ENCODE data around the gene SPNS3.

GRCh38 chr17:4525691-4526397 is 92.1 kb downstream of the SPNS3 start:
- TF ChIP-seq EZH2 (IDR thresholded peaks at IDR 0.05; ENCODE audit: low read length) = no peak
- TF ChIP-seq, protein P1, sequence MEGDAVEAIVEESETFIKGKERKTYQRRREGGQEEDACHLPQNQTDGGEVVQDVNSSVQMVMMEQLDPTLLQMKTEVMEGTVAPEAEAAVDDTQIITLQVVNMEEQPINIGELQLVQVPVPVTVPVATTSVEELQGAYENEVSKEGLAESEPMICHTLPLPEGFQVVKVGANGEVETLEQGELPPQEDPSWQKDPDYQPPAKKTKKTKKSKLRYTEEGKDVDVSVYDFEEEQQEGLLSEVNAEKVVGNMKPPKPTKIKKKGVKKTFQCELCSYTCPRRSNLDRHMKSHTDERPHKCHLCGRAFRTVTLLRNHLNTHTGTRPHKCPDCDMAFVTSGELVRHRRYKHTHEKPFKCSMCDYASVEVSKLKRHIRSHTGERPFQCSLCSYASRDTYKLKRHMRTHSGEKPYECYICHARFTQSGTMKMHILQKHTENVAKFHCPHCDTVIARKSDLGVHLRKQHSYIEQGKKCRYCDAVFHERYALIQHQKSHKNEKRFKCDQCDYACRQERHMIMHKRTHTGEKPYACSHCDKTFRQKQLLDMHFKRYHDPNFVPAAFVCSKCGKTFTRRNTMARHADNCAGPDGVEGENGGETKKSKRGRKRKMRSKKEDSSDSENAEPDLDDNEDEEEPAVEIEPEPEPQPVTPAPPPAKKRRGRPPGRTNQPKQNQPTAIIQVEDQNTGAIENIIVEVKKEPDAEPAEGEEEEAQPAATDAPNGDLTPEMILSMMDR (optimal IDR thresholded peaks at IDR 0.05 in 1 of 3, IDR thresholded peaks at IDR 0.05 in 1 of 3, conservative IDR thresholded peaks at IDR 0.05 in 1 of 3; ENCODE audit: extremely low read depth in 1 of 3, insufficient read depth in 2 of 3, low read length in 3 of 3) = no peak
